GM12878 (cell line): ENCODE data around the gene NEK2. TPM values are rescaled to one million over a fixed set of nuclear protein-coding genes. Genes with fewer than 3 reads are reported as not detected.

Experiments
- ATF7 ChIP-seq: fragments of 450-650 bp; IDR thresholded peaks from 2 replicates; pipeline ENCODE4 v1.6.1; 2016; ENCODE audit warnings: low read depth, mild to moderate bottlenecking
- CBFB ChIP-seq: IDR thresholded peaks from 2 replicates; pipeline ENCODE4 v1.6.1; 2016; ENCODE audit warnings: antibody characterized with exemption, low read depth
- E2F4 ChIP-seq: IDR thresholded peaks from 2 replicates; pipeline ENCODE4 v1.6.1; 2012; ENCODE audit warnings: low read depth, low read length, improper control_type of control experiment
- E4F1 ChIP-seq: fragments of 450-650 bp; IDR thresholded peaks from 2 replicates; pipeline ENCODE4 v1.6.1; 2018; ENCODE audit warnings: borderline replicate concordance, mild to moderate bottlenecking; ENCODE audit not compliant: partially characterized antibody
- EP300 ChIP-seq, 2 experiments: fragments of 150-350 bp in 1 of 2; IDR thresholded peaks; 2 replicates each; pipeline ENCODE4 v1.6.1; 2011 to 2012; ENCODE audit warnings: low read depth in 2 of 2, low read length in 2 of 2, borderline replicate concordance in 1 of 2, improper control_type of control experiment in 1 of 2, inconsistent platforms in 1 of 2; ENCODE audit not compliant: control insufficient read depth in 1 of 2
- HDGF ChIP-seq: fragments of 450-650 bp; IDR thresholded peaks from 2 replicates; pipeline ENCODE4 v1.6.1; 2016; ENCODE audit warnings: antibody characterized with exemption
- KLF5 ChIP-seq: fragments of 450-650 bp; IDR thresholded peaks from 2 replicates; pipeline ENCODE4 v1.6.1; 2014; ENCODE audit warnings: mild to moderate bottlenecking; ENCODE audit not compliant: partially characterized antibody
- MLLT1 ChIP-seq: fragments of 450-650 bp; IDR thresholded peaks from 2 replicates; pipeline ENCODE4 v1.6.1; 2016; ENCODE audit warnings: mild to moderate bottlenecking
- MTA2 ChIP-seq: fragments of 450-650 bp; IDR thresholded peaks from 2 replicates; pipeline ENCODE4 v1.6.1; 2016; ENCODE audit warnings: low read depth, mild to moderate bottlenecking, moderate library complexity
- NKRF ChIP-seq: fragments of 450-650 bp; conservative IDR thresholded peaks from 2 replicates; pipeline ENCODE4 v1.6.1; 2017; ENCODE audit warnings: mild to moderate bottlenecking, moderate library complexity
- PBX3 ChIP-seq: IDR thresholded peaks from 2 replicates; pipeline ENCODE4 v1.6.1; 2011; ENCODE audit warnings: mild to moderate bottlenecking, low read depth, low read length, moderate library complexity; ENCODE audit not compliant: insufficient replicate concordance
- SREBF2 ChIP-seq: IDR thresholded peaks from 2 replicates; pipeline ENCODE4 v1.6.1; 2012; ENCODE audit warnings: mild to moderate bottlenecking, low read length
- STAT1 ChIP-seq: fragments of 450-650 bp; conservative IDR thresholded peaks from 2 replicates; pipeline ENCODE4 v1.6.1; 2014; ENCODE audit warnings: antibody characterized with exemption, mild to moderate bottlenecking
- YY1 ChIP-seq: IDR thresholded peaks from 2 replicates; pipeline ENCODE4 v1.6.1; 2011; ENCODE audit warnings: low read depth, mild to moderate bottlenecking, low read length
- ZNF687 ChIP-seq: fragments of 450-650 bp; IDR thresholded peaks from 2 replicates; pipeline ENCODE4 v1.6.1; 2017; ENCODE audit warnings: mild to moderate bottlenecking, moderate library complexity
- polyA plus RNA-seq, 11 experiments: library from polyadenylated mRNA; depleted of rRNA in 4 of 11; unstranded in 6 of 11; stranded (reverse) in 5 of 11; fragments of >200 nt; fragmentation: Nextera tagmentation in 4 of 11; fragmentation: Illumina TruSeq in 1 of 11; extraction: Ambion mirVana in 4 of 11; extraction: Trizol in 1 of 11; gene quantifications; 1 replicate in 1 of 11; 2 replicates in 10 of 11; pipeline versions ENCODE4 v1.2.1 to v1.2.3, GENCODE V29; 2011 to 2016; ENCODE audit warnings: inconsistent platforms in 2 of 11, missing spikeins in 2 of 11, low read depth in 1 of 11
- total RNA-seq, 4 experiments: library from RNA; depleted of rRNA in 3 of 4; stranded (reverse); fragments of >200 nt in 3 of 4; fragmentation: Illumina TruSeq in 1 of 4; extraction: Trizol in 1 of 4; gene quantifications; 2 replicates each; pipeline versions ENCODE4 v1.2.1 to v1.2.3, GENCODE V29; 2013 to 2021

NEK2 gene
- total and polyA plus RNA-seq, 10 of the 15 experiments (the other 5 are each of a cell fraction or from before 2014, with no cell fraction given): 16.7 to 49.7 (median 36.9) TPM

GRCh38 chr1:211680752-211681327, 5.4 kb upstream of the NEK2 start (continued):
- TF ChIP-seq E2F4: no peak
- TF ChIP-seq MLLT1: 0 out of 2 replicates have a peak, but pooled peaks have one; percentile 31
- TF ChIP-seq NKRF: no peak
- 0 out of 2 replicates have a peak, but pooled peaks have one; percentile 16 for TF ChIP-seq HDGF
- TF ChIP-seq EP300 (IDR thresholded peaks at IDR 0.05; ENCODE audit: borderline replicate concordance in 1 of 2, control insufficient read depth in 1 of 2, low read depth in 2 of 2, low read length in 2 of 2): 0 out of 4 replicates have a peak, but pooled peaks of 1 of the 2 experiments have one; percentile 20
- no peak for TF ChIP-seq STAT1
- TF ChIP-seq ATF7: peak; percentile 69
- TF ChIP-seq PBX3: no peak
- TF ChIP-seq ZNF687: peak; percentile 92
- TF ChIP-seq YY1: 0 out of 2 replicates have a peak, but pooled peaks have one; percentile 24
- no peak; the same call in 1 of the 2 replicates for TF ChIP-seq MTA2
- TF ChIP-seq CBFB: no peak
- no peak for TF ChIP-seq E4F1
- no peak for TF ChIP-seq SREBF2
- TF ChIP-seq KLF5: no peak
